Kidney epithelial cell (primary cell): ENCODE measurements around the gene RTTN. TPM values are rescaled to one million over a fixed set of nuclear protein-coding genes. Genes with fewer than 3 reads are reported as not detected.

Experiments
- DNase-seq: peaks from one replicate; pipeline ENCODE4 v3.0.0-alpha.2; 2010; ENCODE audit warnings: low read depth
- H3K27me3 ChIP-seq: 2 replicates; pipeline ENCODE4 v1.6.0; 2011; ENCODE audit warnings: low read length; ENCODE audit not compliant: control insufficient read depth, insufficient read depth
- H3K36me3 ChIP-seq: 2 replicates; pipeline ENCODE4 v1.5.1; 2011; ENCODE audit warnings: low read length; ENCODE audit not compliant: control insufficient read depth, insufficient read depth
- H3K4me3 ChIP-seq: 2 replicates; pipeline ENCODE4 v1.5.1; 2011; ENCODE audit warnings: low read depth, mild to moderate bottlenecking, control low read depth, low read length
- total RNA-seq: library from RNA; depleted of rRNA; stranded (reverse); fragments of >200 nt; gene quantifications from 2 replicates; pipeline ENCODE4 v1.2.3, GENCODE V29; 2015
- TF ChIP-seq, protein P1 (sequence below): IDR thresholded peaks from 2 replicates; pipeline ENCODE4 v1.5.1; 2011; ENCODE audit warnings: mild to moderate bottlenecking, moderate library complexity, low read length, control low read depth, inconsistent platforms; ENCODE audit not compliant: insufficient read depth, poor library complexity, severe bottlenecking

The RTTN gene
- total RNA-seq, 1 donor from 2014 or later, result 7.2 TPM

DNA sequence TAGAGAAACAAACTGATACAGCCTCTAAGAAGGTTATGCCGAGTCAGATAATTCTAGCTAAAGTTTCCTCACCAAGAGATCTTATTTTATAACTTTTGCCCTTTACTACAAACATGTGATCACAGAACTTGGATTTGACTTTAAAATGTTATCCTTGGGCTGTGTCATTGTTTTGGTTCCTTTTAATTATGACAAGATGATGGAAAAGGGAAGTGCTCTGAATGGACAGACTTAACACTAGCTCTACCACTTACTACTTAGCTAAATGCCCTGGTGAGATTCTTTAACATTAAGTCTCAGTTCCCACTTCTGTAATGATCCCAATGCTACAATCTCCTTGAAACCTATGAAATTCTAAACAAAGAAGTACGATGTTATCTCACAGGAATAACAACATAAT is 69.9 kb downstream of the RTTN start:
- TF ChIP-seq, protein P1, sequence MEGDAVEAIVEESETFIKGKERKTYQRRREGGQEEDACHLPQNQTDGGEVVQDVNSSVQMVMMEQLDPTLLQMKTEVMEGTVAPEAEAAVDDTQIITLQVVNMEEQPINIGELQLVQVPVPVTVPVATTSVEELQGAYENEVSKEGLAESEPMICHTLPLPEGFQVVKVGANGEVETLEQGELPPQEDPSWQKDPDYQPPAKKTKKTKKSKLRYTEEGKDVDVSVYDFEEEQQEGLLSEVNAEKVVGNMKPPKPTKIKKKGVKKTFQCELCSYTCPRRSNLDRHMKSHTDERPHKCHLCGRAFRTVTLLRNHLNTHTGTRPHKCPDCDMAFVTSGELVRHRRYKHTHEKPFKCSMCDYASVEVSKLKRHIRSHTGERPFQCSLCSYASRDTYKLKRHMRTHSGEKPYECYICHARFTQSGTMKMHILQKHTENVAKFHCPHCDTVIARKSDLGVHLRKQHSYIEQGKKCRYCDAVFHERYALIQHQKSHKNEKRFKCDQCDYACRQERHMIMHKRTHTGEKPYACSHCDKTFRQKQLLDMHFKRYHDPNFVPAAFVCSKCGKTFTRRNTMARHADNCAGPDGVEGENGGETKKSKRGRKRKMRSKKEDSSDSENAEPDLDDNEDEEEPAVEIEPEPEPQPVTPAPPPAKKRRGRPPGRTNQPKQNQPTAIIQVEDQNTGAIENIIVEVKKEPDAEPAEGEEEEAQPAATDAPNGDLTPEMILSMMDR, result no peak
- Histone ChIP-seq H3K36me3 (no peaks in the 10 kb centered on the region), H3K4me3 (no peak overlapping the region), H3K27me3 (no peaks in the 10 kb centered on the region)
- DNase-seq, result no peak

DNA sequence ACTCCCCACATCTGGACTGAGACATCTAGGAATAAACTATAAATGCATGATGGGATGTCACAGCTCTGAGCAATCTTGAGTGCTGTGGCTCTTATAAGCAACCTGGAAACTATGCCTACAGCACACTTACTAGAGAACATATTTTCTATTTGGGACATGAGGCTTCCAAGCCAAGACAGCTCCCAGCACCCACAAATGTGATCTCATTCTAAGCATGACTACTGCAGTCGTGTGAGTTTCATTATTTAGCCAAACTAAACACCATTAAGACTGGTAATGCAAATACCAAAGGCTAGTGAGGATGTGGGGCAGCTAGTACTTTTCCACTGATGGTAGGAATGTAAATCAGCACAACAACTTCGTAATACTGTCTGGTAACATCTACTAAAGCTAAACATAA is 72.5 kb downstream of the RTTN start:
- no peak overlapping the region for H3K4me3 ChIP-seq
- no peaks in the 10 kb centered on the region for H3K36me3 ChIP-seq
- no peaks in the 10 kb centered on the region for H3K27me3 ChIP-seq
- TF ChIP-seq, protein P1, result no peak
- peak; percentile 53 for DNase-seq

DNA sequence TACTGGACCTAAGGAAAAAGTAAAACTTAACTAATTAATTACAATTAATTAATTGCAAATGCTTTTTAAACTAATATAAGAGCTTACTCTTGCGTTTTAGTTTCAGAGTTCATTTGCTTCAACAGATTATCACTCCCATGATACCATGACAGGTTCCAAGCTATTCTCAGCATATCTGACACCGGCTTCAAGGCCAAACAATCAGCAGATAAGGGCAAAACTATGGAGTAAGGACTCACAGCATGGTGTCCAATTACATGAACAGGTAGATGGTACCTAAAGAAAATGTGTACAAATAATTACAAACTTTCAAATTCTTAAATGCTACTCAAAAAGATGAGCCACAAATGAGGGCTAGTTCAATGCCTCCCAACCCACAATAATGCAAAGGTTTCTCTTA is 77.2 kb downstream of the RTTN start:
- Histone ChIP-seq H3K36me3 (no peaks in the 10 kb centered on the region), H3K4me3 (no peak overlapping the region), H3K27me3 (no peaks in the 10 kb centered on the region)
- no peak for DNase-seq
- TF ChIP-seq, protein P1, result no peak

DNA sequence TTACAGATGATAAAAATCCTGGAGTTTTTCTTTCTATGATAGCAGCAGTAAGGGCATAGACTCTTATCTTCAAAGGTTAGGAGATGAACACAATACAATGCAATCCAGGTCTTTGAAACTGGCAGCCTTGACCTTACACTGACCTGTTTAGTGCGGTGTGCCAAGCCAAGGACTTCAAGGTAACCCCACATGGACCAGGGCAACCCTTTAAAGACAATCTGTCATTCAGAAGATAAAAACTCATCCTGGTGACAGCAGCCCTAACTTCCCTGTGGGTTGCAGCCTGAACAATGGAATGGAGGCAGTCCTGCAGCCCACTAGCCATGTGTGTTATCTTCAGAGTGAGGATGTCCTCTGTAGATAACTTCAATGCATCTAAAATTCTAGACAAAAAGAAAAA is 78.1 kb downstream of the RTTN start:
- Histone ChIP-seq H3K27me3 (no peaks in the 10 kb centered on the region), H3K36me3 (no peaks in the 10 kb centered on the region), H3K4me3 (no peak overlapping the region)
- no peak for DNase-seq
- TF ChIP-seq, protein P1, result no peak

DNA sequence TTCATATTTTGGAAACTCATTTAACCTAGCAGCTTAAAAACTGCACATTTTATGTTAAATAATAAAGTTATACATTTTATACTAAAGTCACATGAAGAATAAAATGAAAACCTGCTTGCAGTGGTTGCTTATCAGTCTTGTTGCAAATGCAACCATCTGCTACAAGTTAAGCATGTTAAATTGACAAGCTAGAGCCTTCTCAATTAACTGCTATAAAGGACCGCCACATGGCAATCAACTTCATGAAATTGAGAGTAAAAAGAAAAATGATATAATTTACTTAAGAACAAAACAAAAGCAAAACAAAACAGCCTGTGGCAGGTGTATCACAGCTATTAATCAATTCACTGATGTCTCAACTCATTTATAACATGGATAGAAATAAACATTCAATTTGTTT is 78.7 kb downstream of the RTTN start:
- no peak overlapping the region for H3K4me3 ChIP-seq
- no peak for DNase-seq
- H3K36me3 ChIP-seq, result no peaks in the 10 kb centered on the region
- TF ChIP-seq, protein P1, result no peak
- no peaks in the 10 kb centered on the region for H3K27me3 ChIP-seq

DNA sequence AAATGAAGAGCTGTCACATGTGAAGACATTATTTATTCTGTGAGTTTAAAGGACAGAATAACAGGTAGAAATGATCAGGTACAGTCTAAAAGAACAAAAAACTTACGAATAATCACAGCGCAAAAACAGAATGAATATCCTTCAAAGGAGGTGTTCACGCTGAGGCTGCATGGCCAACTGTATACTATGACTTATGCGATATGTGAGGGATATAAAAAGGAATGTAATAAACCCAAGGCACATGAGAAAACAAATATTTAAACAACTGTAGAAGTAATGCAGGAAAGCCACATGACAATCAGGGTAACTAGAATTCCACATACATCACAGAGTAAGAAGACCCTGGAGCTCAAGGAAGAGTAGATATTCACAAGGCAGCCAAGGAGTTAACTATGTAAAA is 81.3 kb downstream of the RTTN start:
- no peaks in the 10 kb centered on the region for H3K27me3 ChIP-seq
- DNase-seq, result no peak
- H3K36me3 ChIP-seq, result no peaks in the 10 kb centered on the region
- TF ChIP-seq, protein P1, result no peak
- no peak overlapping the region for H3K4me3 ChIP-seq
